ENCODE data around the gene TCF7L1.

Gene TCF7L1

GRCh38 chr2:85226783-85227182 lies 93.6 kb downstream of the TCF7L1 start:
- DNase-seq, result no peak

DNA sequence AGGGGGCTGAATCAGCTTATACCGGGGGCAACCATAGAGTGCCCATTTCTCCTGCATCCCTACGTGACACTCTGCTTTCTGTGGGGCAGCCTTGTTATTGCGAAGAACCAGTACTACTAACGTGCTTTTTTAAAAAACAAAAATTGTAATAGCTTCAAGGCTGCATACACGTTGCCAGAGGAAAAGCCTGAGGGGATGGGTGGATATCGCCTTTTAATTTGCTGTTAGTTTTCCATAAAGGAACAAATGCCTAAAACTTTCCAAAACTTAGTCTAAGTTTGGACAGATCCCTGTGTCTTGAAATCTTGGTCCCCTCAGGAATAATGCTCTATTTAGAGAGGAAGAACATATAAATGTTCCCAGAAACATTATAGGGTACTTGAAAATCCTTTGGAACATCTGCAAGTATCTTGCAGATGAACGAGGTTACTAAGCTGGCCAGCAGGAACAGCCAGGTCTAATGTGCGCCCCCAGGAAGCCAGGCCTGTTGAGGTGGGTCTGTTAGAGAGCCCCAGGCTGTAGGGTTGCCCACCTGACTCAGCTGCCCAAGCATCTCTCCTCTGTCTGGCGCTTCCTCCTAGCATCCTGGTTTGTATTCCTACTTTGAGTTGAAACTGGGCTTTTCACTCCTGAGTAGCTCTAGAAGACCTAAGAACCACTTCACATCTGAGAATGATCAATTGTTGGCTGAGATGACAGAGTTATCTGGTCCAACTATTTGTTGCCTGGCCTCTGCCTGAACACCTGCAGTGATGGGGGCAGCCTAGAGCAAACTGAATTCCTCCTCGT lies 97.7 kb downstream of the TCF7L1 start:
- DNase-seq, result no peak

DNA sequence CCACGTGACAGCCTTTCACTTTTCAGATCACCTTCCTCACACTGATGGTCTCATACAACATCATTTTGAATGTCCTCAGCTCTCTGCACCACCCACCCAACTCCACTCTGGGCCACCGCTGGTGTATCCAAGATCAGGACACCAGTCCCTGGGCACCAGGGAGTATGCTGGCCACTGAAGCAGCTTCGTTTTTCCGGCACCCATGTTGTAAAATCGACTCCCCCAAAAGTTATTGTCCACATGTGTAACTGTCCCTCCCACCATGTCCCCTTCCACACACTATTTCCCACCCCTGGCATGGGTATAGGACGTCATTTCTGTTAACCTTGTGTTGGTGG lies 98.2 kb downstream of the TCF7L1 start:
- DNase-seq, result no peak

DNA sequence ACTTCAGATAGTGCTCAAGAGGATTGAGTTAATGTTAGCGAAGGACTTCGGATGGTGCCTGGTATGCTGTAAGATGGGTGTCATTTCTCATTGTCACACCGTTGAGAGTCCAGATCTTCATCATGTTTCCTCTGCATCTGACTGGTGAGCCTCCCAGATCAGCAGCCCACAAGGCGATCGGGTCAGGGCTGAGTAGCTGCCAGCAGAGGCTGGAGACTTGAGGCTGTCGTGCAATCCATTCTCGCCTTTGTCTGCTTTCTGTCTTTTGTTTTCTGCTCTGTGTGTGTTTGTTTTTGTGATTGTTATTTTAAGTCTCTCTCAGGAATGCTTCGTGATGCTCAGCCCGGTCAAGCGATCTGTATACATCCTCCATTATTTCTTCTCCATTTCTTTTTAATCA lies 98.8 kb downstream of the TCF7L1 start:
- DNase-seq, result no peak

DNA sequence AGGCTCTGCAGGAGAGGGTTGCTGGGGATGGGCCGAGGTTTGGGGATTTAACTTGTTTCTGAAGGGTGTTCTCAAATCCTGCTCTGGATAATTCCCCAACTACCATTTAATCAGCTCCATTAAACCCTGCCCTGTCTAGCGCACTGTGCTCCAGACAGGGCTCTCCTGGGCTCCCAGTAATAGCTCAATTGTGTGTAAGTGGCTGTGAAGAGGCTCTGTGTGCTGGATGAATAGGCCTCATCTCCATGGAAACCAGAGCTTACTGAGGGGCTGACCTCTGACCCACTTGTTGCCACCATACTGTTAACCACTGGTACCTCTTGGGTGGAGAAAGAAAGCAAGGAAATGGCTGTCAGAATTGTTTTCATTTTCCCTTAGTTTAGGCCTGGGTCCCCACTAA lies 101.7 kb downstream of the TCF7L1 start:
- no peak for DNase-seq

GRCh38 chr2:85235281-85235680 lies 102.1 kb downstream of the TCF7L1 start:
- no peak for DNase-seq

DNA sequence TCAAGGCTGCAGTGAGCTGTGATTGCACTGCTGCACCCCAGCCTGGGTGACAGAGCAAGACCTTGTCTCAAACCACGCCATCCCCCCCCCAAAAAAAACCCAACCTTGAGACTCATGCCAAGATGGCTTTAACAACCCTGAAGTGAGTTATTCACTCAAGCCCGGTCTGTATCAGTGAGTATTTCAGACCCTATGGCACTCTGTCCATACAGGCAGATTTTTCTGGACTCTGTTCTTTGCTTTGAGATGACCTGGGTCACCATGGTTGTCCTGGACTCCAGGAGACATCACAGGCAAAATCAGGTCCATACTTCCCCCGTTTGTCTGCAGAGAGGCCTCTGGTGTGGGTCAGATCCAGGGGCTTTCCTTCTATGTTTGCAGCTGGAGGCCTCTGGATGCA lies 102.9 kb downstream of the TCF7L1 start:
- DNase-seq, result no peak

- DNase-seq, result no peak
These were observed 104.8 kb downstream of the TCF7L1 start for GRCh38 chr2:85237849-85238565.

DNA sequence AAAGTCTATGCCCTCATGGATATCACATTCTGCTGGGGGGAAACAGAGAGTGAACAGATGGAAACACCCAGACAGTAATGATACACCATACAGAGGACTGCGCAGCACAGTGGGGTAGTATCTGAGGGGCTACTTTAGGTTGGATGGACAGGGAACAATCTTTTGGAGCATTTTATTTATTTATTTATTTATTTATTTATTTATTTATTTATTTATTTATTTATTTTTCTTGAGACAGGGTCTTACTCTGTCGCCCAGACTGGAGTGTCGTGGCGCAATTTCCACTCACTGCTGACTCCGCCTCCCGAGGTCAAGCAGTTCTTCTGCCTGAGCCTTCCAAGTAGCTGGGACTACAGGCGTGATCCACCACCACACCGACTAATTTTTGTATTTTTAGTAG lies 105.4 kb downstream of the TCF7L1 start:
- DNase-seq, result no peak

DNA sequence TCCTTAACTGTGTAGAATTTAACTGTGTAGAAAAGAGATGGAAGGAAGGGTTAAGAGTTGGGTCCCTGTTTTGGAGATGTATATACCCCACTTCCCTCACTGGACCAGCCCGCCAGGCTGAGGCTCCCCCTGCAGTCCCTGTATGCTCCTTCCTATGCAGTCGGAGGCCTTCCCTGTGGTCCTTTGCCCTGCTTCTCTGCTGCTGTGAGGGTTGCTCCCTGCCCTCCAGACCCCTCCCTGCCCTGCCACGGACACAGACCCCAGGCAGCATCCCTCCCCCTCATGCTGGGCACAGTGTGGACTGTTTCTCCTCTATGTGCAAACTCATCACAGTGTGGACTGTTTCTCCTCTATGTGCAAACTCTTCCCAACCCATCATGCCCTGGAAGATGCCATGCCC lies 105.9 kb downstream of the TCF7L1 start:
- DNase-seq, result no peak

GRCh38 chr2:85240055-85240454 lies 106.9 kb downstream of the TCF7L1 start:
- no peak for DNase-seq

- DNase-seq, result no peak
These were observed 109.1 kb downstream of the TCF7L1 start for GRCh38 chr2:85242321-85242720.

GRCh38 chr2:85243101-85244072 lies 110.2 kb downstream of the TCF7L1 start:
- DNase-seq, result no peak

GRCh38 chr2:85244828-85245227 lies 111.6 kb downstream of the TCF7L1 start:
- no peak for DNase-seq

DNA sequence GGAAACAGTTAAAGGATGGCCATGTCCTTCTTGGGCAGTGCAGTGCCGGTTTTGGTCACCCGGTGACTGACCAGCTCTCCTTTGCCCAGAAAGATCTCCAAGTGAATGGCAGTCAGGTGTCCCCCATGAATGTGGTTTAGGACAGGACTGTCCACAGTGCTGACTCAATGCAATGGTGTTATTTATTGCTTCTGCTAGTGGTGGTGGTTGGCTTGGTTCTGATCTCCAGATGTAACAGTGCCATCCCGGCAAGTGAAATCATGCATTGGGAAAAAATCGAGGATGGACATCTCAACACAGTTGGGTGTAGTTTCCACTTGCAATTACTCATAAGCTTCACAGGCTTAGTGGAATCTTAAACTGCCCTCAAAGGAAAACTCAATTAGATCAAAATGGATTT lies 112.7 kb downstream of the TCF7L1 start:
- DNase-seq, result no peak

- no peak for DNase-seq
These were observed 113.2 kb downstream of the TCF7L1 start for GRCh38 chr2:85246348-85246747.

- no peak for DNase-seq
These were observed 114.4 kb downstream of the TCF7L1 start for GRCh38 chr2:85247610-85248009.

GRCh38 chr2:85248773-85249509 lies 115.7 kb downstream of the TCF7L1 start:
- no peak for DNase-seq

DNA sequence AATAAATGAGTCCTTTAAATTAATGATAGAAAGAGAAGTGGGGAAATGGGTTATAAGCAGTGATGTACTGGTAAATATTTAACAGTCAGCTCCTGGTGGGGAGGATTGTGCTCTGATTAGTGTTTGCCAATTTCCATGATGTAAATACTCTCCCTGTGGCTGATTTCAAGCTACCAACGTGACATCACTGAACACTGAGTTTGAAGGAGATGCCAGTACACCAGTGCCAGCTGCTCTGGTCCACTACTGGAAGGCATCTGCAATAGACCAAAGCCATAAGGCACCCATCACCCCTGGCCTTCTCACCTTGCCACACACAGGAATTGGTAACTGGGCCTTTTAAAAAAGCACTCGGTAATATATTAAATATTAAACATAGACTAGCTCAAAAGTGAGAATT lies 116.9 kb downstream of the TCF7L1 start:
- no peak for DNase-seq

GRCh38 chr2:85251070-85251616 lies 118.0 kb downstream of the TCF7L1 start:
- DNase-seq, result no peak

GRCh38 chr2:85253890-85254289 lies 120.7 kb downstream of the TCF7L1 start:
- DNase-seq, result no peak

Data from right kidney (tissue), 1 donor.